HG03045 (cell line): ENCODE data around the gene IGFN1.
"Not testable (repeated sequence)": the region's sequence is repeated elsewhere in the genome, so short reads cannot be mapped to it uniquely, and the experiment has no call there.

Experiments
- ATAC-seq: cut with Tn5 transposase; IDR thresholded peaks from one replicate; pipeline ENCODE4 v1.9.1; 2021; ENCODE audit warnings: mild to moderate bottlenecking, moderate library complexity; ENCODE audit not compliant: unreplicated experiment

Gene IGFN1

GRCh38 chr1:201239646-201240045 is 49.0 kb downstream of the IGFN1 start:
- ATAC-seq = not testable (repeated sequence)

GRCh38 chr1:201240171-201240570 is 49.5 kb downstream of the IGFN1 start:
- no peak for ATAC-seq

- ATAC-seq = no peak
These were observed 51.1 kb downstream of the IGFN1 start for GRCh38 chr1:201241736-201242135.

- ATAC-seq = no peak
These were observed 54.5 kb downstream of the IGFN1 start for GRCh38 chr1:201245082-201245481.

GRCh38 chr1:201248721-201249559 is 58.3 kb downstream of the IGFN1 start:
- ATAC-seq = no peak

- no peak for ATAC-seq
These were observed 59.8 kb downstream of the IGFN1 start for GRCh38 chr1:201250326-201251011.

- no peak for ATAC-seq
These were observed 60.8 kb downstream of the IGFN1 start for GRCh38 chr1:201251411-201251810.

- no peak for ATAC-seq
These were observed 61.3 kb downstream of the IGFN1 start for GRCh38 chr1:201251851-201252430.

GRCh38 chr1:201252944-201253371 is 62.3 kb downstream of the IGFN1 start:
- ATAC-seq = no peak

GRCh38 chr1:201253411-201253810 is 62.8 kb downstream of the IGFN1 start:
- ATAC-seq = no peak

GRCh38 chr1:201253906-201254624 is 63.4 kb downstream of the IGFN1 start:
- no peak for ATAC-seq

GRCh38 chr1:201254625-201255478 is 64.2 kb downstream of the IGFN1 start:
- ATAC-seq = no peak

GRCh38 chr1:201255479-201256362 is 65.1 kb downstream of the IGFN1 start:
- no peak for ATAC-seq

GRCh38 chr1:201258132-201258531 is 67.5 kb downstream of the IGFN1 start:
- not testable (repeated sequence) for ATAC-seq

- ATAC-seq = no peak
These were observed 68.2 kb downstream of the IGFN1 start for GRCh38 chr1:201258763-201259230.

- ATAC-seq = no peak
These were observed 69.0 kb downstream of the IGFN1 start for GRCh38 chr1:201259476-201260235.

GRCh38 chr1:201260236-201260590 is 69.6 kb downstream of the IGFN1 start:
- ATAC-seq = no peak

- no peak for ATAC-seq
These were observed 70.2 kb downstream of the IGFN1 start for GRCh38 chr1:201260648-201261311.
